ENCODE measurements around the gene ATP6V0A1. TPM values are rescaled to one million over a fixed set of nuclear protein-coding genes. Genes with fewer than 3 reads are reported as not detected.

Gene ATP6V0A1
- total RNA-seq, 1 donor = 67.6 TPM

Small RNA genes within 50 kb of the gene (small RNA-seq; reads per million reads assigned to genes)
- gene MIR548AT (not detected), gene RNU7-97P (not detected)

Other genes starting within 250 kb of the ATP6V0A1 start
- gene STAT5B, start 182.5 kb upstream of the ATP6V0A1 start, total RNA-seq = 135 TPM
- gene STAT5A, start 170.4 kb upstream of the ATP6V0A1 start, total RNA-seq = 603 TPM
- gene STAT3, start 70.4 kb upstream of the ATP6V0A1 start, total RNA-seq = 137 TPM
- gene CAVIN1, start 35.6 kb upstream of the ATP6V0A1 start, total RNA-seq = 95.1 TPM
- 29.4 TPM for gene NAGLU, start 77.4 kb downstream of the ATP6V0A1 start, total RNA-seq
- gene HSD17B1, start 94.0 kb downstream of the ATP6V0A1 start, total RNA-seq = 1.3 TPM
- gene COASY, start 103.3 kb downstream of the ATP6V0A1 start, total RNA-seq = 31.2 TPM
- 24.2 TPM for gene MLX, start 108.2 kb downstream of the ATP6V0A1 start, total RNA-seq
- gene PSMC3IP, start 118.9 kb downstream of the ATP6V0A1 start, total RNA-seq = 1.3 TPM
- 72.2 TPM for gene RETREG3, start 150.5 kb downstream of the ATP6V0A1 start, total RNA-seq
- gene TUBG1, start 150.8 kb downstream of the ATP6V0A1 start, total RNA-seq = 25.3 TPM
- 5.4 TPM for gene TUBG2, start 200.4 kb downstream of the ATP6V0A1 start, total RNA-seq
- gene PLEKHH3, start 218.1 kb downstream of the ATP6V0A1 start, total RNA-seq = 0.27 TPM
- gene CCR10, start 223.0 kb downstream of the ATP6V0A1 start, total RNA-seq = 1.1 TPM
- gene CNTNAP1, start 223.7 kb downstream of the ATP6V0A1 start, total RNA-seq = 0.81 TPM